COLO668 (cell line): ENCODE results near the gene SPINT4.
"Not testable (repeated sequence)": the region's sequence is repeated elsewhere in the genome, so short reads cannot be mapped to it uniquely, and the experiment has no call there.

ENCODE experiments used
- DNase-seq: peaks from one replicate; lab custom pipeline; 2025; ENCODE audit not compliant: unreplicated experiment; lab: John Stamatoyannopoulos, UW

The SPINT4 gene

GRCh38 chr20:45722047-45722446 is at the start of gene SPINT4:
Gene SPINT4, plus strand, starts transcription at chr20:45722347. Its CDS starts 21 bp downstream, at chr20:45722368.
- no peak for DNase-seq

GRCh38 chr20:45672765-45673164 is 49.4 kb upstream of the SPINT4 start:
- DNase-seq = no peak

GRCh38 chr20:45679650-45680049 is 42.5 kb upstream of the SPINT4 start:
- no peak for DNase-seq

GRCh38 chr20:45685896-45686295 is 36.3 kb upstream of the SPINT4 start:
- DNase-seq = peak; percentile 11

- not testable (repeated sequence) for DNase-seq
Observed at GRCh38 chr20:45693346-45693745, 28.8 kb upstream of the SPINT4 start.

- DNase-seq = no peak
Observed at GRCh38 chr20:45695496-45695895, 26.7 kb upstream of the SPINT4 start.

GRCh38 chr20:45701104-45701503 is 21.0 kb upstream of the SPINT4 start:
- no peak for DNase-seq

- no peak for DNase-seq
Observed at GRCh38 chr20:45701873-45702272, 20.3 kb upstream of the SPINT4 start, which contains the start of gene WFDC13. Gene WFDC13, plus strand, starts transcription at chr20:45702038. Its CDS starts 86 bp downstream, at chr20:45702124.

GRCh38 chr20:45704969-45705637 is 17.0 kb upstream of the SPINT4 start, which contains the start of gene WFDC10B:
Gene WFDC10B, minus strand, starts transcription at chr20:45705019. Its CDS starts 19,027 bp downstream, at chr20:45685992.
- no peak for DNase-seq

- not testable (repeated sequence) for DNase-seq
Observed at GRCh38 chr20:45716141-45716688, 5.9 kb upstream of the SPINT4 start.

- no peak for DNase-seq
Observed at GRCh38 chr20:45725134-45725533, 3.0 kb downstream of the SPINT4 start.

GRCh38 chr20:45727044-45727443 is 4.9 kb downstream of the SPINT4 start:
- DNase-seq = no peak

GRCh38 chr20:45732199-45732598 is 10.1 kb downstream of the SPINT4 start:
- no peak for DNase-seq

- no peak for DNase-seq
Observed at GRCh38 chr20:45735552-45735951, 13.4 kb downstream of the SPINT4 start.

- no peak for DNase-seq
Observed at GRCh38 chr20:45735988-45736387, 13.8 kb downstream of the SPINT4 start.

- DNase-seq = no peak
Observed at GRCh38 chr20:45742596-45742995, 20.4 kb downstream of the SPINT4 start.

- no peak for DNase-seq
Observed at GRCh38 chr20:45745015-45745414, 22.9 kb downstream of the SPINT4 start.

- no peak for DNase-seq
Observed at GRCh38 chr20:45751721-45752120, 29.6 kb downstream of the SPINT4 start.

- DNase-seq = no peak
Observed at GRCh38 chr20:45752746-45753145, 30.6 kb downstream of the SPINT4 start.

- no peak for DNase-seq
Observed at GRCh38 chr20:45758096-45758495, 35.9 kb downstream of the SPINT4 start.

GRCh38 chr20:45759921-45760320 is 37.8 kb downstream of the SPINT4 start:
- DNase-seq = not testable (repeated sequence)

GRCh38 chr20:45761966-45762365 is 39.8 kb downstream of the SPINT4 start:
- DNase-seq = not testable (repeated sequence)
